Stimulated activated CD8-positive, alpha-beta memory T cell treated with anti-CD3 and anti-CD28 coated beads, Interleukin-2, amount 100 ng/mL, for 48 hours (primary cell): ENCODE measurements around the gene WARS2.

Source experiments
- DNase-seq, 2 donors: peaks; one replicate each; pipeline ENCODE4 v3.0.0-alpha.2; 2020; ENCODE audit warnings: low read depth in 2 of 2

WARS2 gene

DNA sequence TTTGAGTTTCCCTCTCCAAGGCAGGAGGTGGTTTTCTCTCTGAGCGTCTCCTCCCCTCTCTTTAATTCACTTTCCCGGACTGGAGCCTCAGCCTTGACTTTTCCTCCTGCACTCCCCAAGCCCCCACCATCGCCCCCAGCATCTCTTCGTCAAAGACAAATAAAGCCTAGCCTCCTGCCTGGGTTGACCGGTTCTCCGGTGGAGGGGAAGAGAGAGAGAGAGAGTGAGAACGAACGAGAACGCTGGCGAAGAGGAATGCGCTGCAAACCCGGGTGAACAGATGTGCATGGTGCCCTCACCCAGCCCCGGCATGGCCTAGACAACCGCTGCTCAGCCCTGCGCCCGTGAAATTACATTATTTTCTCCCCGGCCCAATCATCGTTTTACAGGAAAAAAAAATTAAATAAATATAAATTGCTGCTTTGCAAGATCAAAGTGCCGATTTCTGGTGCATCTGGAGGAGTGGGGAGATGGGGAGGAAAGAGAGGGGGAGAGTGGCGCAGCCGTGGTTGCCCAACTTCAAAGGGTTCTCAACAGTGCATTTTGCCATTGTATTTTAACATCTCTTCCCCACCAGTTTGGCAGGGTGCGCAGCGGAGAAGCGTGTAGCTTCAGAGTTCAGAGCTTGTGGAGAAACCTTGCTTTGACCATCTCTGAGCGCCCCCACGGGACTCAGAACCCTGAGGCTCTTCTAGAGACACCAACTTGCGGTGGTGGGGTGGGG, 140.9 kb downstream of the WARS2 start:
- no peak for DNase-seq

DNA sequence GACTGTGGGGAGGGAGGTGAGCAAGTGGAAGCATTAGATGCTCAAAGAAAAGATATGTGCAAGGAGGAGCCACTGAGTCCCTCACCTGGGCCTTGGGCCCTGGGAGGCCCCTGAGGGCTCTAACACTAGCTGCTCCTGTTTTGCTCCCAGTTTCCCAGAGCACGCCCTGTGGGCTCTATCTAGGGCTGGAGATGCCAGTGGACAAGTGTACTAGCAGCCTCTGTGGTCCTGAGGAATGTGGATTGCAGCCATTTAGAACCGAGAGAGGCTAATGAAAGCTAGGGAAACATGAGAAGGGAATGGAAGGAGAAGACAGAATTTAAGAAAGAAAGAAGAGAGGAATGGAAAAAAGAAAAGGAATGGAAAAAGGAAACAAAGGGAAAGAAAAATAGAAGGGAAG, 142.3 kb downstream of the WARS2 start:
- no peak for DNase-seq

DNA sequence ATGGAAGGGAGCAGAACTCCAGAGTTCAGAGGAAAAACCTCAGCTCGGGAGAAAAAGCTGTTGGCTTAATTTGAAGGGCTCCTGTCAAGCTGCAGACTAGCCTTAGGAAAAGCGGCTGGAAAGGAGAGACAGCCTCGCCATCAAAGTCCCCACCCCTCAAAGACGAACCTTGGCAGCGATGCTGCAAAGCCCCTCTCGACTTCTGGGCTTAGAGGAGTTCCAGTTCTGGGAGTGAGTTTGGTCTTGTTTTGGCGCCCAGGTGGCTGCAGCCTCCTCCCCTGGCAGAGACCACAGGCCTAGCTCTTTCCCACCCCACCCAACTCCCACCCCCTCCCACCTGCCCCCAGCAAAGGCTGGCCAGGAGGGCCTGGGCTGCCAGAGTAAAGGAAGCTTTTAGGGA, 143.2 kb downstream of the WARS2 start:
- DNase-seq, result no peak

DNA sequence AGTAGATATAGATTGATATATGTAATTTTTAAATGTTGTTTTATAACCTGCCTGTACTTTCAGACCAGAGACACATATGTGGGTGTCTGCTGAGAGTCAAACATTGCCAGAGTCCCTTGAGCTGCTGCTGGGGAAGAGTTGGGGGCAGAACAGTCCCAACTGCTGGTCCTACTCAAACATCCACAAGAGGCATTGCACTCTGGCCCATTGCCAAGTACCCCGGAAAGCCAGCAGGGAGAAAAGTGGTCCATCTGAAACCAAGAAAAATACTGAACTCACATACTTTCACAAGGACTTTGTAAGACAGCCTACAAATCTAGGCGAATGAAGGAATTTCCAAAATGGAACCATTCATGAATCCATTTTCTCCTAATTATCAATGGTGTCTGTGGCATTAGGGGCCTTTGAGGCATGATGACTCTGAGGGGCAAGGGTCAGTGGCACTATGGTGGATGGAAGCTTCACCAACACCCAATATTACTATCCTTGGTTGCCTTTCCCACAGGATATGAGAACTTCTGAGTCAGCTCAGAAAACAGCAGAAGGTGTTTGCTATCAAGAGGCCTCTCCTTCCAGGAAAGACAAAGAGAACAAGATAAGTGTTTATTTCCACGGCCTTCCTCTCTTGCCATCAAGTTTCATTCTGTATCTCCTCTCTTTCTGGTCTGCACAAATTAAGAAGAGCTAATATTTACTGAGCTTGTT, 145.0 kb downstream of the WARS2 start:
- no peak for DNase-seq

DNA sequence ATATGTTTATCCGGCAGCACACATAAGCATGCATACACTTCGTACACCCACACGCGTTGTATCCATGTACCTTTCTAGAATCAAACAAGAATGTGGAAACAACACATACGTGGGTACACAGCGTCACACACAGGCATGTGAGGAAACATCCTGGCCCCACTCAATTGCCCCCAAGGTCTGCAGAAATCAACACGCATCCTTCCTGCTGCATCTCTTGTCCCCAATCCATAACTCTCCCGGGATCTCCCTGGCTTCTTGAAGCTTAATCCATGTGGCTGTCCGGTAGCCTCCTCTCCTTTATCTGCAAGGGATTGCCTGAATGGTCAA, 146.8 kb downstream of the WARS2 start:
- DNase-seq, result no peak

DNA sequence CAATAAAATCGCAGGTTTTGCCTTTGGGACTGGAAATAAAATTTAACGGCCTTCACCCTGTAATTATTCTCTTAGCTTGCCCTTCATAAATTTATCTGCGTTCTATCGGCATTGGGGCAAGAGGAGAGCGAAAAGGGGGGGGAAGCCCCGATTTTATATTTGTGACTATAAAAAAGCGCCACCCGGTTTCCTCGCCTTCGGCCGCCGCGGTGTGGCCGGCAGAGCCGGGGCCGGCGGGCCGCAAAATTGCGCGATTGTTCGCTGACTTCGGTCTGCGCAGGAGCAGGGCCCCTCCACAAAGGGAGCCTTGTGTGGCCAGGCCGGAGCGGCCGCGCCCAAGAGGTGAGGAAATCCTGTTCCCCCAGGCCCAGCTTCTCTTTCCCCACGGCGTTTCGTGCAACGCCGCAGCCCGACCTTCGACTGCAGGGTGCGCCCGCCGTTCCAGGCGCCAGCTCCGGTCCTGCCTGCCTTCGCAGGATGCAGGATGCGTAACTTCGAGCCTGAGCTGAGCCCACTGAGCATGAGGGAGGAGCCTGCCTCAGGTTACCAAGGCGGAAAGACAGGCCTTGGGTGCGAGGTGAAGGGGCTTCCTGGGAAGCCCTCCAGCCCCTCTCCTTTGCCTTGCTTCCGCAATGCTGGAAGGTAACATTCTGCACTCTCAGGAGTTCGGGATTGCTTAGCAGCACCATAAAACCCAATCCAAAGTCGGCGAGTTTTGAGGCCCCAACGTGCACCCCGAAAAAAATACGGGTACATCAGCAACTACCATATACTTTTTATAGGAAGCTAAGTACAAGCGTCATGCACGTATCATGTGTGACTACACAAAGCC, 147.4 kb downstream of the WARS2 start:
- no peak for DNase-seq

DNA sequence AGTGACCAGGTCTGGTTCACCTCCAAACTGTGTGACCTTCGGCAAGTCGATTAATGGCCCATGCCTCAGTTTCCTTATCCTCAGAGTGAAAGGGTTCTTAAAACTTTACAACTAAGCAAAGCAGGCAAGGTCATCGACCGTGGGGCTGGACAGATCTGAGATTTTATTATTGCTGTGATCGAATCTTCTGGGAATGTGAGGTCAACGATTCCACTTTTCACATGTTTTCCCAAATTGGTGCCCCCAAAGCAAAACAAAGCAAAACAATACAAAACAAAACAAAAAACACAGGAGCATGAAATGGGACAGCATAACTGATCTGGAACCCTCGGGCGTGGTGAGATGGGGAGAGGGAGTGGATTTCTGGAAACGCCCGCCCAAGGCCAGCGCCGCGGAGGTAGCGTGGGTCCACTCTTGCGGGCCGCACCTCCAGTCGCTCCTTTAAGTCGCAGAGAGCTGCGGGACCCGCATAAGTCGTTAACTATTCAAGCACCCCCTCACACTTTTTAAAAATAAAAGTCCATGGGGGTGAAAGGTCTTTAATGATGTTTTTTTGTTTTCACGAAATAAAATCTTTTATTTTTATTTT, 148.1 kb downstream of the WARS2 start:
- DNase-seq, result no peak

DNA sequence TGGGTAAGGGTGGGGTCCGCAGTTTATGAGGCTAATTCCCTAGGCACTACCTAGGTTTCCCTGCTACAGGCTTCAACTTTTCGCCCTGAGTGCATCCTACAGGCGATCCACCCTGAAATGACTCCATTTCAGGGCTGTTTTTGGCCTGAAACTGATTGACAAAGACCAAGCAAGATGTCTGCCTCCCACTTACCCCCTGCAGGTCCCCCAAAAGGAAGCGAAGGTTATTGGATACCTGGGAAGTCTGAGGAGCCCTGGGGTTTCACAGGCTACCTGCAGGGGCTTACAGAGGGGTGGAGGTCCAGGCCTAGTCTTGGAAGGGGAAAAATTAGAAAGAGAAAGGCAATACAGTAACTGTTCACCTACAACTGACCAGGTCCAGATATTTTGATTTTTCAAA, 149.0 kb downstream of the WARS2 start:
- no peak for DNase-seq

DNA sequence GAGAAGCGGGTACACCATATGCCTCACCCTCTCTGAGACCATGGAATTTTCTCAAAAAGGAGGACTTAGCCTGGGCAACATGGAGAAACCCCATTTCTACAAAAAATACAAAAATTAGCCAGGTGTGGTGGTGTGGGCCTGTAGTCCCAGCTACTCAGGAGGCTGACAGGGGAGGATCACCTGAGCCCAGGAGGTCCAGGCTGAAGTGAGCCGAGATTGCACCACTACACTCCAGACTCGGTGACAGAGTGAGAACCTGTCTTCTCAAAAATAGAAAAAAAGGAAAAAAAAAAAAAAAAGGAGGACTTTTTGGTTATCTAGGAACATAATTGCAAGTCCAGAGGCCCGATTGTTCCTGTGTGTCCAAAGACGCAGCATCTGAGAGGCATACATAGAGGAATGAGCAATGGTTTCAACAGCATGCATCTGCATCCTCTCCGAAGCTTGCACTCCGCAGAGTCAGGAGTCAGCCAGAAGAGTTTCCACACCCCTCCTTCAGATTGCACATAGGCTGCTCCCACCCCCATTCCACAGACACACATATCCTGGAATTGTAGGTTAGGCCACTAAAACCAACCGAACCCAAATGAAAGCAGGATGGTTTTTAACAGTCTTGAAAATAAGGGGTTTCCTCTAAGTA, 149.8 kb downstream of the WARS2 start:
- no peak for DNase-seq

DNA sequence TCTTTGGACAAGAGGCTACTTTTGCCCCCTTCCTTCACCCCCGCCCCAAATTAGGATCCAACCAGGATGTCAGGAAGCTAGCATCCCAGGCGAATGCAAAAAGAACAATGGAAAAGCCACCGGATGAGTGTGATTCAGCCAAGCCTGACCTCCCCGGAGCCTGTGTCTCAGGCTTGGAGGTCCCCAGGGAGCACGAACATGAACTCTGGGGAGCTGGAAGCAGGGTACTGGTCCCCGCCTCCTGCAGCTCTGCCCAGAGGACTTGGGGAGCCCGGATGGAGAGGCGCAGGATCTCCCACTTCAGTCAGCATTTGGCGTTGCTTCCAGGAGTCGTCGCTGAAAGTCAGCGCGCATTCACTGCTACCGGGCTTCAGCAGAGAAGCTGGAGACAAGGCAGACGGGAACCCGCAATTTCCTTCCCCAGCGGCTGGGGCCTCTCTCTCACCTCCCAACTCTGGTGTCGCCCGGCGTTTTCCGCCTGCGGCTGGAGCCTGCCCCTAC, 150.5 kb downstream of the WARS2 start:
- DNase-seq, result no peak

DNA sequence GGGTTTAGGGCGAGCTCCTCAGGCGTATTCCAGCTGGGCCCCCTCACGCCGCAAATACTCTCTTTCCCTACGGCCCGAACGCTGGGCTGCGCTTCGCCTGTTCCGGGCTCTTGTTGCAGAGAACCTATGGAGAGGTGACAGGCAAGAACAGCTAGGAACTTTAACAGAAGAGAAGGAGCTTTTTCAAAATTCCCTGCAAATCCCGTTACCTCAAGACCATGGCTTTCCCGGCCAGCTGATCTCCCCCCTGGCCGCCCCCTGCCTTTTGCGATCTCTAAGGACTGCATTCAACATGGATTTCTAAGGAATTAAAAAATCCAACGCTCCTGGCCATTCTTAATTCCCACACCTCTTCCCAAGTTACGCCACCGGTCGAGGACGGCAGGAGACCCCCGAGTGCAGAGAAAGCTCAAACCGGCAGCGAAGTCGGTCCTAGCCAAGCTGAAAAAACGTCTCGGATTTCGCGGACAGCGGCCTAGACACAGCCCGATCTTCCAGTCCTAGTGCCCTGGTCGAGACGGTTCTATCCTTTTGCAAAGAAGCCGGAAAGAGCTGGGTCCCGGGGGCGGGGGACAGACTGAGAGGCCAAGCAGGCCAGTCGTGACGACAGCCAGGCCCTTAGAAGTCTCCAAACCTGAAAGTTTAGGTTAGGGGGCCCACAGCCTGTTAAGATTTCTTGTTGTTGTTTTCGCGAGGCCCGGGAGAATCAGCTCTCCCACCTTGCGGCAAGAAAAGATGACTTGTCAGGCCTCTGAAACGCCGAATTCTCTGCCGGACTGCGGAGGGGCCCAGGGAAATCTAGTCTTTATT, 151.2 kb downstream of the WARS2 start:
- DNase-seq, result no peak

DNA sequence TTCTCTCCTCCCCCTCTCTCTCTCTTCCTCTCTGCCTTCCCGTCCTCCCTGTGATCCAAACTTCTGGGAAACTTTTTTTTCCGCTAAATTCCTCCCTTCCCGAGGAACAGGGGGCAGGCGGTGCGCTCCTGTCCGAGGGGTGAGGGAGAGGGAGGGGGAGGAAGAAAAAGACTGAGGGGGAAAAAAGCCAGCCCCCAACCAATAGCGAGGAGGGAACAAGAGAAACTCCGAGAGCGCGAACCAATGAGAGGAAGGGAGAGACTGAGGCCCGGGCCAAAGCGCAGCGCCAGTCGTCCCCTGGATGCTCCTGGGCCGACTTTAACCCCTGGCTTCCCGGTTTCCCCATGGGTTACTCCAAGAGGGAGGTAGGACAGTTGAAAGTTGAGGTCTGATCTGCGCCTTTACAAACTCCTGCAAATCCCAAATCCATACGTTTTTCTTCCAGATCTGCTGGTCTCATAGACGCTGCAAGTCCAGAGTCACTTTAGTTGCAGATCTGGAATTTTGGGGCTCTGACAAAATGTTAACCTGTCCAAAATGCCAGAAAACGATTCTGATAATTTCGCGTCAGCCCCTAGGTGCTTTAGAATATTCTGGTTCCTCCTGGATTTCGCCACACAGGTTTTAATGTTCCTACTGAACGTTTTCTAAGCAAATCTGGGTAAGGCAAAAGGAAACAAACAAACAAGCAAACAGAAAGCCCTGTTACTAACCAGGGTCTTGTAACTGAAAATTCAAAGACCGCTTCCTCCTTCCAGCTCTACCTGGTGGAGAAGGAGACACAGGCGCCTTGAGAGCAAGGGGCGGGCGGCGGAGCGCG, 152.1 kb downstream of the WARS2 start, which contains the start of gene TBX15:
Gene TBX15 (minus strand): TSS at position 158 of the 820 bp plus-strand sequence. CDS start 548 bp downstream, outside the sequence.
- DNase-seq, result no peak

DNA sequence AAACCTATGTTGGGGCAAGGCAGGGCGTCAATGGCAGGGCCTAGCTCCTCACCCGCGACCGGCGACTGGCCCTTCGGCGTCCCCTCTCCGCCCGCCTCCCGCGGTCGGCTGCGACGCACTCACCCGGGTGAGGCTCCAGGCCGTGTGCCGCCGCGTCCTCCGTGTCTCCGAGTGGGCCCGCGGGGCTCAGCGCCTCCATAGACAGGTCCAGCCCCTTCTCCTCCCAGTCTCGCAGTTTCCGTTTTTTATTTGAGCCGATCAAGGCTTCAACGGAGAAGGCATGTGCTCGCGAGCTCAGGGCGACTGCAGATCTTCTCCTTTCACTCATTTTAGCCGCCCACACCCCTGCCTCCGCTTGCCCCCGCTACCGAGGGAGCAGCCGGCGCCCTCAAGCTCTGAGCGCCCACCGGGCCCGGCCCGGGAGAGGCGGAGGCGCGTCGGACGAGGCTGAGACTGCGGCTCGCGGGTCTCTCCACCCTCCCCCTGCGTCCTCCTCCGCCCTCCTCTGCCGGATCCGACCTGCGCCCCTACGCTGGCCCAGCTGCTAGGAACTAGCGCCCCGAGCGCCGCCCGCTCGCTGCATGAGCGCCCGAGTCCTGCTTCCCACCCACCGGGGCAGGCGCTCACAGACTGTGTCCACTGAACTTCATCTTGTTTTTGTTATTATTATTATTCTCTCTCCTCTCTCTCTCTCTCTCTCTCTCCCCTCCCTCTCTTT, 152.8 kb downstream of the WARS2 start:
- no peak for DNase-seq

DNA sequence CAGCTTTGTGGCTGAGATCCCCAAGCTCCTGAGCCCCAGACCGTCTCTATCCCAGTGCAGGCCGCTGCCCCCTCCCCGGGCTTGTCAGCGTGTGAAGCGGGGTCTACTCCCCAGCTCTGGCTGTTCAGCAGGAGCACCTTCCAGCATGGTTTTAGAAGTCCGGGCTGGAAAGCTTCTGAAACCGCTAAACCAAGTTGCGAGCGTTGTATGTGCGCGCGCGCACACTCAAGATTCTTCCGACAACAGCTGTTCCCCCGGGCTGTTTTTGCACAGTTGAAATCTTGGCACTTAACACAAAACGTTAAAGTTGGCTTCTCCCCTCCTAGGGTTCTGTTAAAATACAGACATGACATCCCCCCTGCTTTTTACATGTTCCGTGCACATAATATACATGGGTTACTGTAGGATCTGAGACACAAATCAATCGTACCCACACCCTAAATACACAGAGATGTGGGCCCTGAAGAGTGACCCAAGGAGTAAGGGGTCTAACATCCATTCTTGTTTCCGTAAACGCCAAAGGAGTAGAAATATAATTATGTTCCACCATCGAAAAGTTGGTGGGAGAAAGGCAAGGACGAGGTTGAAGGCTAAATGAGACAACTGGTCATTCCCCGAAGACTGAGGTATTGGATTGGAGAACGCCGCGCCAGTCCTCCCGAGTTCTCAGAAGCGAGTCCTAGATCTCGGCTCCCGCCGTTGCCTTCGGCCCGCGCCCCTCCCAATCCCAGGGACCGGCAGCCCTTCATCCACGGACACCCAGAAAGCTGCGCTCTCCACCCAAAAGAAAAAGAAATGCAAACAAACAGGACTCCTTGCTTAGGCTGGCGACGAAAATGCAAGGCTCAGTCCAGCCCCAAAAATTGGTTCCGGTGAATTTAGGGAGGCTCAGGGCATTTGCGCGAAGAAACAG, 153.6 kb downstream of the WARS2 start:
- DNase-seq, result no peak

DNA sequence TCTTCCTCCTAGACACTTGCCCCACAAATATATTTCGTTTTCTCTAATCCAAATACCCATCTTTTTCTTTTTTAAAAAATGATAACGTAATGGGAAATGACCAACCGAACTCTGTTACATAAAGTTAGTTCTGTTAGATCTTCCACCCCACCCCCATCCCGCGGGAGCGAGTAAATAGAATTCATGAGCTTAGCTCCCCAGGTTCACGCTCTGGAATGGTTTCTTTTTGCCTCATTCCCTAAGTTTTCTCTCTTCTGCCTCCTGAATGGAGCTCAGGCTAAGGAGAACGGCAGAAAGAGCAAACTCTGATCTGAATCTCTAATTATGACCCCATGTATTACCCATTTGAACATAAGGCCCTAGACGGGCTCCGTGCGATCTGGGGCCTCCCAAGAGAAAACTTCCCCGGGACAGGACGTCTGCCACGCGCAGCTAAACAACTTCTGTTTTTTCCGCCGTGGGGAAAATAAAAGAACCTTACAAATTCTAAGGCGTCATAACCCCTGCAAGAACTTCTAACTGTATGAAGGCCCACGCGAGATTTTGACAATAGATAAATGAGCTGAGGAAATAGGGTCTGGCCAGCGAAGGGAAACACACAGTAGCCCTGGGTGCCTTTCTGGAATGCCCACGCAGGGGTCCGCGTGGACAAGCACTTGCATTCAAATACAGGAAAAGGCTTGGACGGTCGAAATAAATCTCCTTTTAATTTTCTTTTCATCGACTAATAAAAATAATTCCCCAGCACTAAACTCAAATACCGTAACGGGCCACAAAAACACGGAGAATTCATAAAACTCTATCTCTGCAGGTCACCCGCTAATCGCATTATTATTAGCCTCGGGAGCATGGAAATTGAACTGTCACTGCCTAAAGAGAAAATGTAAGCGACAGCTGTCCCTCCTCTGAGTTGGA, 154.6 kb downstream of the WARS2 start:
- DNase-seq, result no peak

DNA sequence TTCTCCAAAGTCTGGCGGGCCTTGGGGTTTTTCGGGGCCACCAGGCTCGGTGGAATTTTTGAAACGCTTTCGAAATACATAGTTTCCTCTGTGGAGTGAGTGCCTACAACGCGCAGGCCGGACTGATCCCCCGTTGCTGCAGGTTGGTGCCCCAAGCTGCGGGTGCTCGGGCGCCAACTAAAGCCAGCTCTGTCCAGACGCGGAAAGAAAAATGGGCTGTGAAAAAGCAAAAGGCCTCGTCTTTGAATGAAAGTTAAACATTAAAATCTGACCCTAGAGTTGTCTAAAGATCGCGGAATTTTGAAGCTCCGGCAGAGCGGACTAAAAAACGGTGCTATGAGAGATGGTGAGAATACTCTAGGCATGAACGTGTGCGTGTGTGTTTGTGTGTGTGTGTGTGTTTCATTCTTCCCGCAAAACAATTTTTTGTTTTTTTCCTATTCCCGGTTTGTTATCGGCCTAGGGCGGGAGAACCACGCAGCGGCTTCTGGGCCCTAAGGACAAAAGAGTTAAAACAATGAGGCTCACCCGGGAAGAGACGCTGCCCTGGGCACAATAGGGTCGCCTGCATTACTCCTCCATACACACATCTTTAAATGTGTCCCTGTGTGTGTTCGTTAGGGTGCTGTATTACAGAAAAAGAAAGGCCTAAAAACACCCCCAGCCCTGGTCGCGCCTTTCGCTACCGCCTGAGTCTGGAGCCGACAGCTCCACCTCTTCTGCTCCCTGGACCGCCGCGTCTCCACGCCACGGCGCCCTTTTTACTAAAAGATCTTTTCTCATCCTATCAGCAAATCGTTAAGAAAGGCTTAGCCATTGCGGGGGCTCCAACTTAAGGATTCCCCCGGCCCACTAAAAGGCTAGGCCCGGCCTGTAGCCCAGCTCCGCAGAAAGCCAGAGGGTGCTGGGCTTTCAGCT, 155.5 kb downstream of the WARS2 start:
- DNase-seq, result no peak
